Endothelial cell of umbilical vein (primary cell): ENCODE results near the gene ATOSA. TPM values are rescaled to one million over a fixed set of nuclear protein-coding genes. Genes with fewer than 3 reads are reported as not detected.

Experiments used
- BruUV-seq: library from RNA; stranded (reverse); fragments of 400-500 nt; replicated peaks from 2 replicates; lab custom pipeline; 2021; lab: Mats Ljungman, UMichigan
- CTCF ChIA-PET: fragments of 300-600, 350-600 bp; sonication (Branson Sonifier 250); formaldehyde crosslinking; loops from one replicate; lab custom pipeline; 2021; ENCODE audit warnings: antibody characterized with exemption, inconsistent platforms; lab: Charles Lee
- POLR2A ChIA-PET: fragments of 300-600, 350-600 bp; sonication (Branson Sonifier 250); formaldehyde crosslinking; loops from one replicate; lab custom pipeline; 2021; ENCODE audit warnings: antibody characterized with exemption, inconsistent platforms; lab: Charles Lee
- DNase-seq: peaks from one replicate; pipeline ENCODE4 v3.0.0-alpha.2; 2011; ENCODE audit warnings: low read depth, low spot score
- FAIRE-seq: peaks from 2 replicates; lab custom pipeline; 2011; peaks lifted over from hg19 to GRCh38; lab: Jason Lieb, UNC
- H2AFZ ChIP-seq: 2 replicates; pipeline ENCODE4 v1.6.0; 2012; ENCODE audit warnings: low read depth, low read length, control low read depth, inconsistent platforms
- H3K27ac ChIP-seq: 2 replicates; pipeline ENCODE4 v1.5.1; 2011; ENCODE audit warnings: low read depth, mild to moderate bottlenecking, control low read depth, low read length, moderate library complexity; ENCODE audit not compliant: insufficient read depth
- H3K27me3 ChIP-seq, 2 experiments: 2 replicates each; pipeline versions ENCODE4 v1.6.0 to v1.6.1; 2011; ENCODE audit warnings: low read length in 2 of 2, mixed read lengths in 1 of 2; ENCODE audit not compliant: control insufficient read depth in 2 of 2, insufficient read depth in 2 of 2
- H3K36me3 ChIP-seq, 2 experiments: 2 replicates in 1 of 2; 3 replicates in 1 of 2; pipeline ENCODE4 v1.5.1; 2011; ENCODE audit warnings: low read length in 2 of 2, mild to moderate bottlenecking in 1 of 2, moderate library complexity in 1 of 2; ENCODE audit not compliant: control insufficient read depth in 2 of 2, insufficient read depth in 2 of 2; ENCODE audit errors: extremely low read depth in 1 of 2
- H3K4me1 ChIP-seq: 3 replicates; pipeline ENCODE4 v1.5.1; 2011; ENCODE audit warnings: mild to moderate bottlenecking, low read length; ENCODE audit not compliant: control insufficient read depth, insufficient read depth; ENCODE audit errors: extremely low read depth
- H3K4me2 ChIP-seq: 2 replicates; pipeline ENCODE4 v1.6.1; 2011; ENCODE audit warnings: low read length, control low read depth, mixed read lengths; ENCODE audit not compliant: insufficient read depth
- H3K4me3 ChIP-seq, 3 experiments: fragments of 200-600 bp in 1 of 3; sonication (generic), shearing (Covaris generic) in 1 of 3; replicated peaks in 1 of 3; 2 replicates each; pipeline ENCODE4 v1.5.1; 2011 to 2016; ENCODE audit warnings: control low read depth in 3 of 3, low read length in 3 of 3, mild to moderate bottlenecking in 2 of 3, inconsistent platforms in 1 of 3, low read depth in 1 of 3, moderate library complexity in 1 of 3; ENCODE audit not compliant: insufficient read depth in 1 of 3
- H3K79me2 ChIP-seq: 2 replicates; pipeline ENCODE4 v1.6.0; 2012; ENCODE audit warnings: low read length, inconsistent platforms; ENCODE audit not compliant: control insufficient read depth, insufficient read depth
- H3K9ac ChIP-seq: replicated peaks from 2 replicates; pipeline ENCODE3; 2011; ENCODE audit warnings: low read length, control low read depth; ENCODE audit not compliant: insufficient read depth; ENCODE audit errors: extremely low read depth
- H3K9me1 ChIP-seq: replicated peaks from 3 replicates; pipeline ENCODE4 v1.6.0; 2011; ENCODE audit warnings: mild to moderate bottlenecking, low read length; ENCODE audit not compliant: control insufficient read depth, insufficient read depth; ENCODE audit errors: extremely low read depth
- H3K9me3 ChIP-seq: replicated peaks from 2 replicates; pipeline ENCODE4 v1.5.1; 2012; ENCODE audit warnings: low read length, inconsistent platforms; ENCODE audit not compliant: control insufficient read depth, insufficient read depth
- H4K20me1 ChIP-seq: replicated peaks from 2 replicates; pipeline ENCODE3; 2011; ENCODE audit warnings: mild to moderate bottlenecking, low read length; ENCODE audit not compliant: control insufficient read depth, insufficient read depth; ENCODE audit errors: extremely low read depth
- CTCF ChIP-seq, 2 donors: IDR thresholded peaks; 1 replicate in 1 of 2; 2 replicates in 1 of 2; pipeline ENCODE4 v1.5.1; 2011; ENCODE audit warnings: low read length in 2 of 2, mild to moderate bottlenecking in 2 of 2, moderate library complexity in 2 of 2, control low read depth in 1 of 2, inconsistent platforms in 1 of 2, low read depth in 1 of 2; ENCODE audit not compliant: insufficient read depth in 1 of 2; ENCODE audit errors: extremely low read depth in 1 of 2
- GATA2 ChIP-seq: IDR thresholded peaks from 2 replicates; pipeline ENCODE4 v1.7.0; 2011; ENCODE audit warnings: low read depth, mild to moderate bottlenecking, moderate library complexity, mixed read lengths, low read length; ENCODE audit not compliant: insufficient read length, insufficient read depth
- MAX ChIP-seq: IDR thresholded peaks from 2 replicates; pipeline ENCODE4 v1.6.1; 2011; ENCODE audit not compliant: insufficient read depth, insufficient read length
- MYC ChIP-seq: IDR thresholded peaks from one replicate; pipeline ENCODE4 v1.6.1; 2011; ENCODE audit warnings: mild to moderate bottlenecking, low read depth, low read length
- POLR2A ChIP-seq: IDR thresholded peaks from 2 replicates; pipeline ENCODE4 v1.6.1; 2012; ENCODE audit warnings: low read depth, mild to moderate bottlenecking, control low read depth, low read length
- POLR2AphosphoS5 ChIP-seq: IDR thresholded peaks from 2 replicates; pipeline ENCODE4 v1.6.1; 2012; ENCODE audit warnings: low read depth, mild to moderate bottlenecking, control low read depth, low read length, moderate library complexity; ENCODE audit not compliant: insufficient read depth
- dilution Hi-C: fragments of 300-500 bp; cut with MboI; formaldehyde crosslinking; loops from one replicate; pipeline ENCODE4 v1.15.0; 2019; ENCODE audit warnings: low sequenced_read_pairs; ENCODE audit not compliant: extremely low pct_ligation_motif_present
- intact Hi-C: fragments of 100-400 bp; cut with micrococcal nuclease; formaldehyde crosslinking; loops from one replicate; pipeline ENCODE4 v1.10.0; 2022
- polyA plus RNA-seq, 4 experiments: library from polyadenylated mRNA; depleted of rRNA in 3 of 4; stranded (reverse) in 3 of 4; unstranded in 1 of 4; fragments of >200 nt; gene quantifications; 2 replicates each; pipeline versions ENCODE4 v1.2.1 to v1.2.3, GENCODE V29; 2011 to 2012; ENCODE audit warnings: missing spikeins in 1 of 4
- total RNA-seq: library from RNA; stranded (reverse); gene quantifications from 2 replicates; pipeline ENCODE4 v1.2.3, GENCODE V29; 2021

Gene ATOSA
- total and polyA plus RNA-seq, 2 donors (not counting 3 experiments of a cell fraction or from before 2014, with no cell fraction given), result 19.4 to 41.1 TPM

DNA sequence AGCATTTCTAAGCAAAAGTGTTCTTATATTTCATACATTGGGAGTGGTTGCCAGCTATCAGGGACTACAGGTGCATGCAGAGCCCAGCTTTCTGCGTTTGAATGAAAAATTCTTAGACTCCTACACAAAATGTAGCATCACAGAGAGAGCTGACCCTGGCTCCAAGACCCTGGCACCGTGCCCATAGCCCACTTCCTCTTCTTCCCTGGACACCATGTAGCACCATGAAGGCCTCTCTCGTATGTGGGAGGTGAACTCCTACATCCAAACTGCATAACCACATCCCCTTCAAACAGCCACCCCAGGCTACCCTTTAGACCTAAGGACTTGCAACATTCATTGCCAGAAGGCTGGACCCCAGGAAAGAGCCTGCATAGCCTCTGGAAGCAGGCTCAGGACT, 35.8 kb upstream of the ATOSA start:
- Histone ChIP-seq H3K27ac (no peak overlapping the region), H2AFZ (no peak overlapping the region), H3K4me3 (no peak overlapping the region), H3K9me1 (no peaks in the 10 kb centered on the region), H3K79me2 (no peaks in the 10 kb centered on the region), H3K36me3 (no peaks in the 10 kb centered on the region), H3K9ac (no peak overlapping the region), H3K4me2 (no peak overlapping the region), H3K4me1 (no peaks in the 10 kb centered on the region), H3K9me3 (no peaks in the 10 kb centered on the region), H4K20me1 (no peaks in the 10 kb centered on the region), H3K27me3 (peaks cover 0 to 6% of the 10 kb centered on the region in 2 experiments)
- dilution Hi-C loops (no loop called here), intact Hi-C loops (no loop called here)
- BruUV-seq, result no TSS peak
- TF ChIP-seq POLR2A (no peak), POLR2AphosphoS5 (no peak), GATA2 (no peak), CTCF (IDR thresholded peaks at IDR 0.05; ENCODE audit: extremely low read depth in 1 of 2, insufficient read depth in 1 of 2, low read depth in 1 of 2, low read length in 2 of 2) (no peak), MAX (no peak), MYC (no peak)
- ChIA-PET POLR2A (no interaction called here), CTCF (no interaction called here)
- DNase-seq (no peak), FAIRE-seq (no peak)
